HG03066 (cell line): ENCODE measurements around the gene FBXL16.

Experiments
- ATAC-seq: cut with Tn5 transposase; IDR thresholded peaks from one replicate; pipeline ENCODE4 v1.9.1; 2021; ENCODE audit warnings: low read depth; ENCODE audit not compliant: unreplicated experiment

The FBXL16 gene

DNA sequence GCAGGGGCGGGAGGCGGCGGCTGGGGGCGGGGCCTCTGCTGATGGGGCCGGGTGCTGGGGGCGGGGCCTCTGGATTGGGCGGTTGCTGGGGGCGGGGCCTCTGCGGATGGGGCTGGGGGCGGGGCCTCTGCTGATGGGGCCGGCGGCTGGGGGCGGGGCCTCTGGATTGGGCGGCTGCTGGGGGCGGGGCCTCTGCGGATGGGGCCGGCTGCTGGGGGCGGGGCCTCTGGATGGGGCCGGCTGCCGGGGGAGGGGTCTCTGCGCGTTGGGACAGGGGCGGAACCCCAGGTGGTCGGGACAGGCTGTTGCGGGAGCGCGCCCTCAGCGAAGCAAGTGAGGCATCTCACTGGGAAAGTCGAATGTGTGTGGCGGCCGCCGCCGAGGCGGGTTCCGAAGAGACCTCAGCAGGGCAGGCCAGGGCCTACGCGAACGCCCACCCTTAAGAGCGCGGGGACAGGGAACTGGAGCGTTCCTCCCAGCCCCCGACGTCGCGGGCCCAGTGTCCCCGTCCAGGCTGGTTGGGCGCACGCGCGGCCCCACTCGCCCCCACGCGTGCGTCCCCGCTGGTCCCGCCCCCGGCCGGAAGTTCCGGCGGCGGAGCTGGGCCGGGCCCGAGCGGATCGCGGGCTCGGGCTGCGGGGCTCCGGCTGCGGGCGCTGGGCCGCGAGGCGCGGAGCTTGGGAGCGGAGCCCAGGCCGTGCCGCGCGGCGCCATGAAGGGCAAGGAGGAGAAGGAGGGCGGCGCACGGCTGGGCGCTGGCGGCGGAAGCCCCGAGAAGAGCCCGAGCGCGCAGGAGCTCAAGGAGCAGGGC, 25.6 kb downstream of the FBXL16 start, which contains the start of gene STUB1:
Gene STUB1, plus strand, starts transcription at position 597 of the 811 bp plus-strand sequence. Its CDS starts 116 bp downstream, at position 713.
- ATAC-seq, result peak; percentile 39

DNA sequence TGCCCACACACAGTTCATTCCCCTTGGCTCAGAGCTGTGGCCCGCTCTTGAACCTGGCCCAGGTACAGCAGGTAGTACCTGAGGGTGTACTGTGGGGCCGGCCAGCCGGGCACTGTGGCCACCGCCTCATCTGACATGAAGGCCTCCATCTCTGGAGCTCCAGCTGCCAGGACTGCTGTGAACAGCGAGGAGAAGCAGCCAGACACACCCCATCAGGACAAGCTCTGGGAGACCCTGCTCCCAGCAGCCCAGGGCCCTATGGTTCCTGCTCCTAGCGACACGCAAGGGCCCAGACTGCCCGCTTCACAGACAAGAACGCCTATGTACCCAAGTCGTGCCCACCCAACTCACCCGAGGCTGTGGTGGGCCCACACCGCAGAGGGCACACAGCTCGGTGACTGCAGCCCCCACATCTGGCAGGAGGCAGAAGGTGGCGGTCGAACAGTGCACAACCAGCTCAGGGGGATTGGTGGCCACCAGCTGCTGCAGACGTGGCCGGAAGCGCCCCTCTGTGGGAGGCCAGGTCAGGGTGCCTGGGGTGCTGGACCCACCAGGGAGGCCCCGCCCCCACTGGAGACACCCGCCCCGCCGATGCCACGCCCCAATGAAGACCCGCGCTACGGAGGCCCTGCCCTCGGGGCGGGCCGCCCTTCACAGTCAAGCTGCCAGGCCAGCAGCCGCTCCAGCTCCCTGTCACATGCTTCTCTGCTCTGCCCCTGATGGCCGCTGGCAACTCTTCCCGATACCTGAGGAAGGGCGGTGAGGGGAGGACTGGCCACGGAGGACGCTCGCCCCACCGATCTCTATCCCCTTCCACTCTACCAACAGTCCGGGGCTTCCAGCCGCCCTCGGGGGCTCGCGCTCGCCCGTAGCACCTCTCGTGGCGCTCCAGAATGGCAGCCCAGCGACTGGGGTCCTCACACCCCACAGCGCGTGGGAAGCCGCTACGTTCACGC, 26.5 kb downstream of the FBXL16 start:
- ATAC-seq, result no peak

DNA sequence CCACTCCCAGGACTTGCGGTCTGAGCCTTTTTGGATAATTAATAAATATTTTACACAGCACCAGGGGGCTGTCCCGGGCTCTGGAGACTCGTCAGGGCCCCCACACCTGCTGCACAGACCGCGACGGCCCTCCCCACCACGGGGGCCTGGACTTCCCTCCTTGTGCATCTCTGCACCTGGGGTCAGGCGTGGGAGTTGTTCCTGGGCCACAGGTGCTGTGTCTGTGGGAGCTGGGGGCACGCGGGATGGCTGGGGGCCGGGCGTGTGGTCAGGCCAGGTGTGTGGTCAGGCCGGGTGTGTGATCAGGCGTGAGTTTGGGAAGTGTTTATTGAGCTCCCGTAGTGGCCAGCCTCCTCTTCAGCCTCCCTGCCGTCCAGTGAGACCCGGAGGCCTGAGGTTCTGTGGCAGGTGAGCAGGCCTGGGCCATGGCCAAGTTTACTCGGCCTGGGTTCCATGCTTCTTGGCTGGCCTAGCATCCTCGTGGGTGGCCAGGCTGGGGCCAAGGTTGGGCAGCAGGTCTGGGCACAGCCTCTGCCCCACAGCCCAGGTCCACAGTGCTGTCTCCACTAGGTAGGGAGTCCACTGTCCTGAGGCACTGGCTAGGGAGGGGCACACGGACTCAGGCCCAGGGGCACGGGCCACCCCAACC, 27.3 kb downstream of the FBXL16 start:
- no peak for ATAC-seq

DNA sequence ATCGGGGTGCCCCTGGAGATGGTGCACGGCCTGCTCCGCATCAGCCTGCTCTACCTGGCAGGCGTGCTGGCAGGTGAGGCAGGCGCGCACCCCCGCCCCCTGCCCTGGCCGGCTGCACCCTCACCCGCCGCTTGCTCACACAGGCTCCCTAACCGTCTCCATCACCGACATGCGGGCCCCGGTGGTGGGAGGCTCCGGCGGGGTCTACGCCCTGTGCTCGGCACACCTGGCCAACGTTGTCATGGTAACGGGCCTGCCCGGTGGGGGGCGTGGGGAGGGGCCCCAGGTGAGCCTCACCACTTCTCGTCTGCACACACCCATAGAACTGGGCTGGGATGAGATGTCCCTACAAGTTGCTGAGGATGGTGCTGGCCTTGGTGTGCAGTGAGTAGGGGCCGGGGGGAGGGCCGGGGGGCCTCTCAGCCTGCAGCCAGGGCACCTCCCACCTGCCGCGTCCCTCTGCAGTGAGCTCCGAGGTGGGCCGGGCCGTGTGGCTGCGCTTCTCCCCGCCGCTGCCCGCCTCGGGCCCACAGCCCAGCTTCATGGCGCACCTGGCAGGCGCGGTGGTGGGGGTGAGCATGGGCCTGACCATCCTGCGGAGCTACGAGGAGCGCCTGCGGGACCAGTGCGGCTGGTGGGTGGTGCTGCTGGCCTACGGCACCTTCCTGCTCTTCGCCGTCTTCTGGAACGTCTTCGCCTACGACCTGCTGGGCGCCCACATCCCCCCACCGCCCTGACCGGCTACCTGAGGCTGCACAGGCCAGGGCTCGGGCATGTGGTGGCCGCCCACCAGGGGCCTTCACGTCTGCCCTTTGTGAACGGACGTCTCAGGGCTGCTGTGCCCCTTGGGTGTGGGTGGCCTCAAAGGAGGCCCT, 28.0 kb downstream of the FBXL16 start:
- ATAC-seq, result no peak

DNA sequence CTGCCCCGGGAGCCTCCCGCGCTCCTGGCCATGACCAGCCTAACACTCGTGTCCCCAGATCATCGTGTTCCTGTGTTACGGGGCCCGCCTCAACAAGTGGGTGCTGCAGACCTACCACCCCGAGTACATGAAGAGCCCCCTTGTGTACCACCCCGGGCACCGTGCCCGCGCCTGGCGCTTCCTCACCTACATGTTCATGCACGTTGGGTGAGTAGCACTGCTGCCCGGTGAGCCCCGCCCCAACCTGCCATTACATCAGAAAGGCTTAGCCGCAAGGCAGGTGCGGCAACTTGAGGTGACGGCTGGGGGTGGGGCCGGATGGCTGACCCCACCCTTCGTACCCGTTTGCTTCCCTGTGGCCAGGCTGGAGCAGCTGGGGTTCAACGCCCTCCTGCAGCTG, 28.7 kb downstream of the FBXL16 start:
- no peak for ATAC-seq

DNA sequence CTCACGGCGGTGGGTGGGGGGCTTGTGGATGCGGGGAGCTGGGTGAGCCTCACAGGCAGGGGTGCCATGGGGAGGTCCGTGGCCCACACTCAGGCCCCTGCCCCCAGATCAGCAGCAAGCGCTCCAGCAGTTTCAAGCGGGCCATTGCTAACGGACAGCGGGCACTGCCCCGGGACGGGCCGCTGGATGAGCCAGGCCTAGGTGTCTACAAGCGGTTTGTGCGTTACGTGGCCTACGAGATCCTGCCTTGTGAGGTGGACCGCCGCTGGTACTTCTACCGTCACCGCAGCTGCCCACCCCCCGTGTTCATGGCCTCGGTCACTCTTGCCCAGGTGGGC, 29.1 kb downstream of the FBXL16 start:
- ATAC-seq, result no peak

DNA sequence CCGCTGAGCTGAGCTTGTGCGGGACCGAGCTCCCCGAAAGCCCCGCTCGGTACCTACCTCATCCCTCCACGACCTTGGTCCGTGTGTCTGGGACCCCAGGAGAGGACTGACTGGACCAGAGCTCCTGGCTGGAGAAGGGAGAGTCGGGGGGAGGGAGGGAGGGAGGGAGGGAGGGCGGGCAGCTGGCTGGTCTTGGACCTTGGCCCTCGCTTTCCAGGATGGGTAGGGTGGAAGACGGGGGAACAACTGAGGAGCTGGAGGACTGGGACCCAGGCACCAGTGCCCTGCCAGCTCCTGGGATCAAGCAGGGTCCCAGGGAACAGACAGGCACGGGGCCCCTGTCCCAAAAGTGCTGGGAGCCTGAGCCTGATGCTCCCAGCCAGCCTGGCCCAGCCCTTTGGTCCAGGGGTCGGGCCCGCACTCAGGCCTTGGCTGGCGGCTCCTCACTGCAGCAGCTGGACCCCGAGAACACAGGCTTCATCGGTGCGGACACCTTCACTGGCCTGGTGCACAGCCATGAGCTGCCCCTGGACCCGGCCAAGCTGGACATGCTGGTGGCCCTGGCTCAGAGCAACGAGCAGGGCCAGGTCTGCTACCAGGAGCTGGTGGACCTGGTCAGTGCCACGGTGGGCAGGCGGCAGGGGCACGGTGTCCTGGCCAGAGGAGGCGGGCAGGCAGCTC, 29.6 kb downstream of the FBXL16 start:
- ATAC-seq, result no peak

DNA sequence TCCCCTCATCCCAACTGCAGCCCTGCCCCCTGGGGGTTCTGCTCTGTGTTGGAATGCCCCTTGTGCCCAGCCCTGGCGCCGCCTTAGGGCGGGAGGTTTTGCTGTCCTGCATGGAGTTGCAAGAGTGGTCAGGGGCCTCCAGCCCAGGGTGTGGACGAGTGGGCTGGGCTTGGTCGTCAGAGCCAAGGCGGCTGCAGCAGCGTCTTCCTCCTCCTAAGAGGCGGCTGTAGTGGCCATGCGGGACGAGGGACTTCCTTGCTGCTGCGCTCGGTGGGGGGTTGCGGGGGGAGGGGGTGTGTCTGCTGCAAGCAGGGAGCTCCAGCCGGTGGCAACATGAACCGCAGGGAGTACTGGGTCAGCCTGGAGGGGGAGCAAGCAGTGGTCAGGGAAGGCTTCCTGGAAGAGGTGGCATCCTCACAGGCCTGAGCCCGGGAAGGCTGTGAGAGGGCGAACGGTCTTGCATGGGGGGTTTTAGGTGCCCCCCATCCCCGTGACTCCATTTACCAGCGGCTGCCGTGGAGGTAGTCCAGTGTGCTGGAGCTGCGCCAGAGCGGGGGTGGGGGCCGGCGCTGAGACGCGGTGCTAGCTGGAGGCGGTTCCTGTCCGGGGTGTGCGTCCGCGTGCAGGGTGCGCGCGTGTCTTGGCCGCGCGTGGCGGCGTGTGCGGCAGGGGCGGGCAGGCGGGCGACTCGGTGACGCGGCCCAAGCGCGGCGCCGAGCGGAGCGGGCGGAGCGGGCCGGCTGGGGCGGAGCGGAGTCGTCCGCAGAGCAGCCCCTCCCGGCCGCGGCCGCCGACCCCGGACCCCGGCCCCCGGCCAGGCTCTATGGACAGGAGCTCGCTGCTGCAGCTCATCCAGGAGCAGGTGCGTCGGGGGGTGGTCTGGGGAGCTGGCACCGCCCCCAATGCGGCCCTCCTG, 30.4 kb downstream of the FBXL16 start, which contains the start of gene RHBDL1:
Gene RHBDL1, plus strand, starts transcription at position 704 of the 916 bp plus-strand sequence. Its CDS starts 120 bp downstream, at position 824.
- ATAC-seq, result no peak

GRCh38 chr16:674214-674881, 31.3 kb downstream of the FBXL16 start:
- ATAC-seq, result no peak

GRCh38 chr16:673399-673991, 32.1 kb downstream of the FBXL16 start:
- no peak for ATAC-seq

GRCh38 chr16:672851-673250, 32.8 kb downstream of the FBXL16 start:
- ATAC-seq, result no peak

DNA sequence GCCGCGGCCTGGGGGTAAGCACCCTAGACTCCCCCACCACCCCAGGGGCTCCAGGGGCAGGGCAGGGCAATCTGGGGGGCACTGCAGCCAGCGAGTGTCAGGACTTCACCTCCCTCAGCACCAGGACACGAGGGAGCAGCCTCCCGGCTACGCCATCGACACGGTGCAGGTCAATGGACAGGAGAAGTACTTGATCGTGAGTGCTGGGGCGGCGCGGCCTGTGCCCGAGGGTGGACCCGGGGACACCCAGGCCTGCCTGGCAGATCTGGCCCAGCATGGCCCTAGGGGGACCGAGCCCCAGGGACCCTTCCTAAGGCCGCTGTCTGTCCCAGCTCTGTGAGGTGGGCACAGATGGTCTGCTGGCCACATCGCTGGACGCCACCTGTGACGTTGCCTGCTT, 33.2 kb downstream of the FBXL16 start:
- no peak for ATAC-seq

DNA sequence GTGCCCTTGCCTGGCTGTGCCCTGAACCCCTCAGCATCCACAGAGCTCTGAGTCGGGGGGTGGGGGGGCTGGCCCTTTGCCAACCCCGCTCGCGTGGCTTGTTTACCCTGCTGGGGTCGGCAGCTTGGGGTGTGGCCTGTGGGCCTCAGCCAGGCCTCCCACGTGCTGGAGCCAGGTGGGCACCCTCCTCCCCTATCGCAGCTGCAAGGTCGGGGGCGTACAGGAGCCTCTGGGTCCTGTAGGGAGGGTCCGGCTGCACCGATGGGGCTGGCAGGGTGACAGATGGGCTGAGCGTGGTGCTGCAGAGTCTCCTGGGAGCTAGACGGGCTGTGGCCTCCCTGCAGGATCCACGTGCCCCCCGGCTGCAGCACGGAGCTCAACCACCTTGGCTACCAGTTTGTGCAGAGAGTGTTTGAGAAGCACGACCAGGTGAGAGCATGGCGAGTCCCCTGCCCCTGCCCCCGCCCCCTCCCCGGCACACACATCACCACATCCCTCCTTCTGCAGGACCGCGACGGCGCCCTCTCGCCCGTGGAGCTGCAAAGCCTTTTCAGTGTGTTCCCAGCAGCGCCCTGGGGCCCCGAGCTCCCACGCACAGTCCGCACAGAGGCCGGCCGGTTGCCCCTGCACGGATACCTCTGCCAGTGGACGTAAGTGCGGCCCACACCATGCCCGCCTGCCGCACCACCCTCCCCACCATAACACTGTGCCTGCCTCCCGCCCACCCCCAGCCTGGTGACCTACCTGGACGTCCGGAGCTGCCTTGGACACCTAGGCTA, 34.1 kb downstream of the FBXL16 start:
- no peak for ATAC-seq

GRCh38 chr16:670485-671352, 34.9 kb downstream of the FBXL16 start:
- no peak for ATAC-seq

DNA sequence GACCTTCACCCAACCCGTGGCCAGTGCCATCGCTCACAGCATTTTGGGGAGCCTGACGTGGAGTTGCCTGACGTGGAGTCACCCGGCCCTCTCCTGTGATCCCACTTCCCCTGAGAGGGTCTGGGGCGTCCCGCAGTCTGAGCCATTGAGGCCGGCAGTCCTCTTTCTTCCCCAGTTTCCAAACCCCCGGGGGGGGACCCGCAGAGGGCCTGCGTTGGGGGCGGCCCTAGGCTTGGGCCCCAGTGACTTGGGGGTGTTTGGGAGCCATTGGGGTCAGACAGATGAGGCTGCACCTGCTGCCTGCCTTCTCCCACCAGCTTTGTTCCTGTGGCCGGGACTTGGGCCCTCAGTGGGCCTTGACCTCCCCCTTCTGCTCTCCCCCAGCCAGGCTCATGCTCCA, 35.9 kb downstream of the FBXL16 start:
- no peak for ATAC-seq
